Measurements from ENCODE around the gene DNASE1L3.
"Not testable (repeated sequence)": the region's sequence is repeated elsewhere in the genome, so short reads cannot be mapped to it uniquely, and the experiment has no call there.

The DNASE1L3 gene, protein sequence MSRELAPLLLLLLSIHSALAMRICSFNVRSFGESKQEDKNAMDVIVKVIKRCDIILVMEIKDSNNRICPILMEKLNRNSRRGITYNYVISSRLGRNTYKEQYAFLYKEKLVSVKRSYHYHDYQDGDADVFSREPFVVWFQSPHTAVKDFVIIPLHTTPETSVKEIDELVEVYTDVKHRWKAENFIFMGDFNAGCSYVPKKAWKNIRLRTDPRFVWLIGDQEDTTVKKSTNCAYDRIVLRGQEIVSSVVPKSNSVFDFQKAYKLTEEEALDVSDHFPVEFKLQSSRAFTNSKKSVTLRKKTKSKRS

GRCh38 chr3:58210761-58211460, at the start of gene DNASE1L3:
TSS of gene DNASE1L3 (minus strand) at chr3:58210972. CDS start at chr3:58210906, 66 bp downstream.
- no peak for DNase-seq (ENCODE audit: low spot score)

- DNase-seq (ENCODE audit: low spot score): no peak
Observed at GRCh38 chr3:58260261-58260731, 49.5 kb upstream of the DNASE1L3 start.

DNA sequence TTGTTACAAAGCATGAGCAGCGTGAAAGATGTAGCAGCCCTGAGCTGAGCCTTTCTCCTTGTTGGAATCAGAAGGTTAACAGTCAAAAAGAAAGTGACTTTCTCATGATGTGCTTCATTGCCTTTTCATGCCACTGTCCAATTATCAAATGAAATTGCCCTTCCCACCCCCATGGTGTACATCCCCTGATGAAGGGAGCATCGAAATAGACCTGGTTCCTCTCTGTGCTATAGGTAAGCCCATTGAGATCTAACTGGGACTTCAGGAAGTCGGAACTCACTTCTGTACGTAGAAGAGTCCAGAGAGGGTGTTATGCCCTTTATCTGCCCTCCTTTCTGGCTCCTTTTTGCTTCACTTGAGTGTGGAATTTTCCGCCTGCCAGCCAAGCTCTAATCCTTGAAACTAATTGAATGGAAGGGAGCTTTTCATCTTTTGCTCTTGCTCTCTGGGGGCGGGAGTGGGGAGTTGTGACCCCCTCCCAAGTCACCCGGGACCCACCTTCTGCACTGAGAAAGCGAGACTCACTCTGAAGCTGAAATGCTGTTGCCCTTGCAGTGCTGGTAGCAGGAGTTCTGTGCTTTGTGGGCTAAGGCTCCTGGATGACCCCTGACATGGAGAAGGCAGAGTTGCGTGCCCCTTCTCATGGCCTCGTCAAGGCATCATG, 47.8 kb upstream of the DNASE1L3 start:
- DNase-seq (ENCODE audit: low spot score): no peak

- DNase-seq (ENCODE audit: low spot score): no peak
Observed at GRCh38 chr3:58256511-58256910, 45.7 kb upstream of the DNASE1L3 start.

DNA sequence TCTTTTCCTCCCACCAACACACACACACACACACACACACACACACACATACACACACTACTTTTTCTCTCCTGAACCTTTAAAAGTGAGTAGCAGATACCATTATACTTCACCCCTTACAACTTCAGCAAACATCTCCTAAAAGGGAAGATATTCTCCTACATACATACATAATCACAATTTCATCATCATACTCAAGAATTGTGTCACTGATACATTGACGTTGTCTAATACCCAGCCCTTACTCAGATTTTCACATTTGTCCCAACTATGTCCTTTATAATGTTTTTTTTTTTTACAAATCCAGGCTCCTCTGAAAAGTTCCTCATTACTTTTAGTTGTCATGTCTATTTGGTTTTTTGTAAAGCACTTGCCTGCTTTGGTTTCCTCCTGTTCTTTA, 45.3 kb upstream of the DNASE1L3 start:
- DNase-seq (ENCODE audit: low spot score): no peak

DNA sequence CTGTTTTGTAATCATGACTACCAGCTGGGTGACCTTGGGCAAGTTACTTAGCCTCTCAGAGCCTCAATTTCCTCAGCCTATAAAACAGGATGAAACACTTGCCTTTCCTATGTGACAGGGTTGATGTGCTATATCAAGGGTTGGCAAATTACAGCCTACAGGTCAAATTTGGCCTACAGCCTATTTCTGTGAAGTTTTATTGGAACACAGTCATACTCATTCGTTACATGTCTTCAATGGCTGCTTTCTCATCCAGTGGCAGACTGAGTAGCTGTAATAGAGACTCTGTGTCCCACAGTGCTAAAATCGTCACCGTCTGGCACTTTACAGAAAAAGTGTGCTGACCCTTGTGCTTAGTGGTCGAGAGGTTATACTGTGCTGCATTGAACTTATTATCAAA, 43.4 kb upstream of the DNASE1L3 start:
- DNase-seq (ENCODE audit: low spot score): no peak

GRCh38 chr3:58251631-58252035, 40.9 kb upstream of the DNASE1L3 start:
- no peak for DNase-seq (ENCODE audit: low spot score)

DNA sequence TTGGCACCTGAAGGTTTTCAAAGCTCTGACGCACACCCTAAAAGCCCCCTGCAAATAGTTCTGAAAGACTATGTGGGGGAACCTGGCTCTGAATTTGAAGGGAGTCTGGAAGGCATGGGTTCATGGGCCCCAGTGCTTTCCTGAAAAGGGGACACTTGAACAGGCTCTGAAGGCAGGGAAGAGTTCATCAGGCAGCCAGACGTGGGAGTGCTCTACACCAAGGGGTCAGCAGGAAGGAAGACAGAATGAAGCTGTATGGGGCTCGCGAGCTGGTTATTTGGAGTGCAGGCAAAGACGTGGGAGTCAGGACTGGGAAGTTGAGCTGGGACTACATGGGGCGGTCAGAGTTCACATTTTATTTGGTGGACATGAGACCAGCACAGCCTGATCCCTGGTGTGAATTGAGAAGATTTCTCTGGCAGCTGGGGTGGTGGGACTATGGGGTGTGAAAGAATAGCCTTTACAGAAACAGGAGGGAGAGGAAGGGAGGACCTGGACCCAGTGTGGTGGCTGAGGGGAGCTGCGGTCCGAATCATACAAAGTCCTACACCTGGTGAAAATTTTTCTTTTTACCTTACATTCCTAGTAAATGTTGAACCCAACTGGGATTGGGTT, 39.4 kb upstream of the DNASE1L3 start:
- no peak for DNase-seq (ENCODE audit: low spot score)

GRCh38 chr3:58249358-58250092, 38.8 kb upstream of the DNASE1L3 start:
- DNase-seq (ENCODE audit: low spot score): no peak

- no peak for DNase-seq (ENCODE audit: low spot score)
Observed at GRCh38 chr3:58246148-58247047, 35.6 kb upstream of the DNASE1L3 start.

DNA sequence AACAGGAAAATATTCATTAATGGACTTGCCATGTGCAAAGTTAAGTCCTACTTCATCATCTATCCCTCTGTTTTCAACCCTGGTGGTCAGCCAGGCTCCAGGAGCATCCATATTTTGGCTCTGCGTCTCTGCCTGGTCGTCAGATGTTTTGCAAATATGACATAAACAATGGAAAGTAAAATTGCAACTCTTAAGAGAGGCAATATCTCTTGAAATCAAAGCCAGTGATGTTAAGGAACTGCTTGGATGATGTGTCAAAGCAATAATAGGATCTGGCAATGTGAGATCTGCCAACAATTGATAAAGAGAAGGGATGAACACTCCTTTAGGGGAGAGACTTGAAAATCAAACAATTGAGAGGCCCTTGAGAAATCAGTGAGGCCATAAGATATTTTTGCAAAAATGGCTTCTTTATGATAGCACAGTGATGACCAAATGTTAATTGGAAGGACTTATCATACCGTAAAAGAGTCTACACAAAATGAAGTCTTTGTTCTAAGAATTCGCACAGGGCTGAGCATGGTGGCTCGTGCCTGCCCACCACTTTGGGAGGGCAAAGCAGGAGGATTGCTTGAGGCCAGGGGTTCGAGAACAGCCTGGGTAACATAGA, 33.3 kb upstream of the DNASE1L3 start:
- DNase-seq (ENCODE audit: low spot score): no peak

- not testable (repeated sequence) for DNase-seq (ENCODE audit: low spot score)
Observed at GRCh38 chr3:58242860-58243259, 32.1 kb upstream of the DNASE1L3 start.

DNA sequence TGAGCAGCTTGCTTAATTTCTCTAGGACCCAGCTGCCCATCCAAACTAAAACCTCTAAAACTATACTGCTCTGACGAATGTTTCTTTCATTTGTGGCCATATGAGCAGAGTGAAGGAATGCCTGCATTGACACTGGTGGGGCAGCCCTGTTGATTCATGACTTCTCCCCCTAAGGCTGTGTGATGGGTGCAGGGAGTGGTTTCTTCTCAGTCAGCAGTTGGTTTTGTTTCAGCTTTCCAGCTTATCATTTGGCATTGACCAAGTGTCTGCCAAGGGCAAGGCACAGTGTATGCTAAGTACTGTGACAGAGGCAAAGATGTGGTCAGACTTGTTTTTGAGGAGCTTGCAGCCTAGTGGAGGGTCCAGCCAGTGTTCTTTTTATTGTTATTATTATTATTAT, 31.6 kb upstream of the DNASE1L3 start:
- DNase-seq (ENCODE audit: low spot score): no peak

GRCh38 chr3:58241306-58242044, 30.7 kb upstream of the DNASE1L3 start:
- DNase-seq (ENCODE audit: low spot score): no peak

GRCh38 chr3:58238830-58239229, 28.1 kb upstream of the DNASE1L3 start:
- DNase-seq (ENCODE audit: low spot score): no peak

DNA sequence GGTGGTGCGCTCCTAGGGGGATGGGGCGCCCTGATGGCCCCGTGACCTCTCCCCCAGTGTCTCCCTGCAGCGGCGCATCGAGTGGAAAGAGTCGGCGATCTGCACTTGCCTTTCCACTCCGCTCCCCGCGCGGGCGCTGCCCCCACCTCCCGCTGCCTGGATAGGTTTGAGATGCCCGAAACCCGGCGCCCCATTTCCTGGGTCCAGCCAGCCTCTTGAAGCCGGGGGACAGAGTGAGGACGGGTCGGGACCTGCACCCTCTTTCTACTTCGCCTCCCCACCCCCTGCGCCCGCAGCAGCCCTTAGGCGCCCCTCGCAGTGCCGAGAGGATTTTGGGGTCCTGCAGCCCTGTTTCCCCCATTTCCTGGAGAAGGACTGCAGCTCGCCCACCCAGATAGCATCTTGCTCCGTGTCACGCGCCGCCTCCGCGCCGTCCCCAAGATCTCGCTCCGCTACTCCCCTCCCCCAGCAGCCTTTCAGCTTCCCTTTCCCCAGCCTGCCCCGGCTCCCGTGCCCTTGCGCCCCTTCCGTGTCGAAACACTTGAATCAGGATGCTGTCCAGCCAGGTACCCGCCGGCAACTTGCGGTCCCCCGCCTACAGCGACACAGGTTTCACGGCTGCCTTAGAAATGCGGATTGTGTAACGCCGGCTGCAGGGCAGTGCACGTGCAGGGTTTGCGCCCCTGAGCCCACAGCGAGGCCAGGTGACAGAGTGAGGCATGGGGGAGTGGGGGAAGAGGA, 27.3 kb upstream of the DNASE1L3 start:
- peak; percentile 50 for DNase-seq (ENCODE audit: low spot score)

GRCh38 chr3:58237238-58237940, 26.6 kb upstream of the DNASE1L3 start, which contains the start of gene ABHD6:
TSS of gene ABHD6 (plus strand) at chr3:58237792. CDS start at chr3:58256587, 18,795 bp downstream.
- peak; percentile 93 for DNase-seq (ENCODE audit: low spot score)

All from iPS-NIHi11 (cell line).